Stimulated activated CD4-positive, alpha-beta T cell treated with anti-CD3 and anti-CD28 coated beads, Interleukin-12 subunit alpha, Interleukin-12 subunit beta, amount 100 ng/mL, for 4 hours (primary cell): Measurements from ENCODE around the gene HSF4.

ENCODE experiments used
- DNase-seq: peaks from one replicate; pipeline ENCODE4 v3.0.0-alpha.2; 2020

HSF4 gene

DNA sequence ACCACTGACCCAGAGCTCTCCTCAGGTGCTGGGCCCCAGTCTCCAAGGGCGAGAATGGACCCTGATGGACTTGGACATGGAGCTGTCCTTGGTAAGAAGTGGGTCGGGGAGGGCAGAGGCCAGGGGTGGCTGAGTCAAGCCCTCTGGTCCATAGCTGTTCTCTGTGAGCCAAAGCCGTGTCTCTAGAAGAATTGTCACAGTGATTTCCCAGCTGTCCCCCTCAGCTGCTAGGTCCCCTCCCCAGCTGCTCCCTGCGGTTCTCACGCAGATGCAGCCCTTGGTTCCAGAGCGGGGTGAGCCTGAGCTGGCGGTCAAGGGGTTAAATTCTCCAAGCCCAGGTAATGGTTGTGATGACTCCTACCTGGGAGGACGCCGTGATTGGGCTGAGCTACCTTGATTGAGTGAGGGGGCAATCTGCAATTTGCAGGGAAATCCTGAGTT, 4.5 kb downstream of the HSF4 start:
- DNase-seq, result no peak

- no peak for DNase-seq
Observed at GRCh38 chr16:67169642-67170167, 5.2 kb downstream of the HSF4 start.

DNA sequence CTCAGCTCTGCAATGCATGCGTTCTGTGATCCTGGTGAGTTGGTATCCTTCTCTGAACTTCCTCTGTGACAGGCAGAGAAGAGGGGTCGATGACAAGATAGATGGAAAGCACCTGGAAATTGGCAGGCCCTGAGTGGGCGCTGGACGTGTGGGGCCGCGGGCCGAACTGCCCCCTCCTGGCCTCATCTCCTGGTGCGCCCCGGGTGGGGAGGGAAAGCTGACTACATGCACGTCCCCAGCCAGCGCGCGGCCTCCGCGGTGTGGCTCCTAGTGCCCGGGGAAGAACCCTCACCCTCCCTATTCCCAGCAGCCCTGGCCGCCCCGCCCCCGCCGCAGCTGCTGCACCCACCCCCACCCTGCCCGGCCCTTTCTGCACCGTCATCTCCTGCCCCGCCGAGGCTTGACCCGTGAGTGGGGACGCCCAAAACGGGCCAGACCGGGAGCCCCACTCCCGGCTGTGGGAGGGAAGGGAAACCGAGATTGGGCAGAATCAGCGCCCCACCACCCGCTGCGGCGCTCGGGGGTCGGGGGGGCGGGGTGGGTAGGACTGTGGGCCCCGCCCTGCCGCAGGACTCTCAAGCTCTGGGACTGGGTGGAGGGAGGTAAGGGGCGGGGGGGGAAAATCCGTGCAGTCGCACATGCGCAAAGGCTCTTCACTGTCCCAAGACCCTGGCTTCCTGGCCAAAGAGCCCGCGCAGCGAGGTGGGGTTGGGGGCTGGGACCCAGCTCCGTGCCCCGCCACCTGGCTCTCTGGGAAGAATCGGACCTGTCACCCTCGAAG, 5.8 kb downstream of the HSF4 start, which contains the start of gene NOL3:
Gene NOL3, plus strand, starts transcription at position 371 of the 781 bp plus-strand sequence.
- DNase-seq, result no peak

- DNase-seq, result no peak
Observed at GRCh38 chr16:67170949-67171649, 6.6 kb downstream of the HSF4 start.

- no peak for DNase-seq
Observed at GRCh38 chr16:67173323-67173722, 8.8 kb downstream of the HSF4 start.

GRCh38 chr16:67173808-67174705, 9.5 kb downstream of the HSF4 start:
- no peak for DNase-seq

GRCh38 chr16:67174706-67175231, 10.2 kb downstream of the HSF4 start:
- DNase-seq, result no peak

DNA sequence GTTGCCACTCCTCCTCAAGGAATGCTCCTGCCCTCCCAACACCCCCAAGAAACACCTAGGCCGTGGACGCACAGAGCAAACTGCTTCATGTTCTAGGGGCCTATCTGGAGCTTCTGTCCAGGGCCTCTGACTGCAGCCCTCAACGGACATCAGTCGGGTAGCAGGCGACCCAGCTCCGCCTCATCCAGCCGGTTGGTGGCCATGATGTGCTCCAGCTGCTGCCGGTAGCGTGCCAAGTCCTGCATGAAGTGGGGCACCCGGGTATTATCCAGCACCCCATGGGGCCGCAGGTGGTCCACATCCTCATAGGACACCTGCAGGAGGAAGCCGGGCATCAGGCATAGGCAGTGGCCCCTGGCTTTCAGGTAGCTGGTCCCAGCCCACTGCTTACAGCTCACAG, 12.1 kb downstream of the HSF4 start:
- no peak for DNase-seq

GRCh38 chr16:67177743-67178699, 13.5 kb downstream of the HSF4 start:
- DNase-seq, result no peak

DNA sequence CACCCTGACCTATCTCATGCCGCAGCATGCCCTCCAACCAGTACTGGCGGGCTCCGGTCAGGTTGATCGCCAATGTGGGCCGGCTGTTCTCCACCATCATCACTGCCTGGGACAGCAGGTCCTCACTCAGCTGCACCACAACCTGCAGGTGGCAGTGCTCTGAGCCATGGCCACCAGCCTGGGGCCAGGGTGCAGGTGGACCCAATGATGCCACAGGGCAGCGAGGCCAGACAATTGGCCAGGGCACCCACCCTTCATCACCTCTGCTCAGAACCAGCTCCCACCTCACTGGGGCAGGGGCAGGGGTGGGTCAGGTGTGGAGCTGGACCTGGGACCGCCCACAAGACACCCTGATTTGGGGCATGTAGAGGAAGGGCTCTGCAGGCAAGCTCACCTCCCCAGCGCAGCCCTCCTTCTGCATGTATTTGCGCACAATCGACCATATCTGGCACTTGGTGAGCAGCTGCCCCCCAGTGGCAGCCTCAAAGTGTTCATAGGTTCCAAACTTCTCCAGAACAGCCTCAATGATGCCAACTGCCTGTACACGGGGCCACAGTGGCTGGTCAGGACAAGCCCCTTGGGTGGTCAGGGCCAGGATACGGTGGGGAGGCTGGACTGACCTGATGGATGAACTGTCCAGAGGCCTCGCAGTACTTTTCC, 15.0 kb downstream of the HSF4 start:
- no peak for DNase-seq

DNA sequence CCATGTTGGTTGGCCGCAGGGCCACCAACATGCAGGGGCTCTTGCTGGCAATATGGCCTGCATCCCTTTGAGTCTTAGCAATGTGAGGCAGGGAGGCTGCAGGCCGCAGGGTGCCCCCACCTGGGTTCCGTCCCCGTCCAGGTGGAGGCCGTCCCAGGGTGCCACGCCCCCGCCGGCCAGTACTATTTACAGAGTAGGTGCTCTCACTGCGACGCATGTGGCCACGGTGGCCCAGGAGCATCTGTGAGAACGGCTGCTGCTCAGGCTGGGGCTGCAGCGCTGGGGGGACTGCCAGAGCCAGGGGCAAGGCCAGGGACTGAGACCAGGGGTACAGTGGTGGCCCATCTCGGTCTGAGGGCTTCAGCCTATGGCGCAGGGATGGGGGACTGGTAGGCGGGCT, 15.6 kb downstream of the HSF4 start:
- DNase-seq, result no peak

- no peak for DNase-seq
Observed at GRCh38 chr16:67181346-67181745, 16.8 kb downstream of the HSF4 start.

DNA sequence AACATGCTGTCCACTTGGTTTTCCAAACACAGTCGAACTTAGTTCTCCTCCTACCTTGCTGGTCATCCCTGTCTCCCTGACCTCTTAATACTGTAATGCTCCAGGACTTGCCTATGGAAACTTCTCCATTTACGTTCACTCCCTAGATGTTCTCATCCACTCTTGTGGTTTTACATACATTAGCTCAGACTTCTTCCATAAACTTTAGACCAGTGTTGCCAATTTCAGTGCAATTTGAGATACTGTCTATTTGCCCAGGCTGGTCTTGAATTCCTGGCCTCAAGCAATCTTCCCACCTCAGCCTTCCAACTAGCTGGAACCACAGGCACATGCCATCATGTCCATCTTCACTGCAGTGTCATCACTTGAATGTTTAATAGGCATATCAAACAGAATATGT, 17.7 kb downstream of the HSF4 start:
- DNase-seq, result no peak

- DNase-seq, result no peak
Observed at GRCh38 chr16:67183284-67183626, 18.7 kb downstream of the HSF4 start.

GRCh38 chr16:67183627-67184452, 19.3 kb downstream of the HSF4 start, which contains the start of gene MATCAP1:
Gene MATCAP1 (minus strand): TSS chr16:67183963. CDS start chr16:67180610, 3,353 bp downstream.
- peak; percentile 87 for DNase-seq

DNA sequence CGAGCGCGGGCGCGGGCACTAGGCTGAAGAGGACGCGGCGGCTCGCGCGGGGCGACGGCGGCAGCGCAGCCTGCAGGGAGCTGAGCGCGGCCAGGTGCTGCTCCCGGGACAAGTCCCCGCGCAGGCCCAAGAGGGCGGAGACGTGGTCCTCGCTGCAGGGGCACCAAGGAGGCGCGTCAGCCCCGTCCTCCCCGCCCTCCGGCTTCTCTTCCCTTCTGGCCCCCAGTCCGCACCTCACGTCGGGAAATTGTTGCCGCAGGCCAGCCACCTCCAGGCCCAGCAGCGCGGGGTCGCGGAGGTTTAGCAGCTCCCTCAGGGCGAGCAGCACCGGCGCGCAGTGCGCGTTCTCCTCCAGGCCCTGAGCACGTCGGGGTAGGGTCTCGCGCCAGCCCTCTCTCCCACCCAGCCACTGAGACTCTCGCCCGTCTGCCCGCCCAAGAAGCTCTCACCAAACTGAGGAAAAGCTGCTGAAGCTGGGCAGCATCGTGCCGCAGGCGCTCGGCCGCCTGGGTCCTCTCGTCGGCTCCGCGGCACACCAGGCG, 20.0 kb downstream of the HSF4 start:
- no peak for DNase-seq

GRCh38 chr16:67184995-67185650, 20.6 kb downstream of the HSF4 start:
- peak; percentile 83 for DNase-seq

DNA sequence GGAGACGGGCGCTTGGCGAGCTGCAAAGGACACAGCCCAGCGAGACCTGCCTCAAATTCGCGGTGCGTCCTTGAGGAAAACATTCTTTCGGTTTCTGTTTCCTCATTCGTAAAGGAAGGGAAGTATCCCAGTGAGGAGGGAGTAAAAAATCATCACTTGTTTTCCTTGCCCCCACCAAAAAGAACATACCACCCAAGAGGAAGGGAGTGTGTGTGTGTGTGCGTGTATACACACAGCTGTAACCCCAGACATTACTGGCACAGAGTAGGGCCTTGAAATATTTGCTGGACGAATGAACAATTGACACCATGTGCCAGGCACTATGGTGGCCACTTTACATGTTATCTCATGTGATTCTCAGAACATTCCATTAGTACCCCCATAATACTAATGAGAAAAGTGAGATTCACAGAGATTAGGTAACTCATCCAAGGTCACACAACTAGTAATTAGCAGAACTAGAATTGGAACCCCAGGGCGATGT, 21.1 kb downstream of the HSF4 start:
- no peak for DNase-seq

GRCh38 chr16:67186550-67186950, 22.0 kb downstream of the HSF4 start:
- DNase-seq, result no peak
